T follicular helper cell (primary cell): ENCODE results near the gene DMRTB1.
"Not testable (repeated sequence)": the region's sequence is repeated elsewhere in the genome, so short reads cannot be mapped to it uniquely, and the experiment has no call there.

Source experiments
- DNase-seq: peaks from one replicate; pipeline ENCODE4 v3.0.0-alpha.2; 2020; ENCODE audit warnings: low read depth
- total RNA-seq, 2 experiments: gene quantifications; one replicate each; lab custom pipeline; 2026; lab: John Stamatoyannopoulos, UW

DMRTB1 gene
- total RNA-seq = 0 reads per million in 2 experiments

- DNase-seq = no peak
Observed at GRCh38 chr1:53459321-53460175, at the start of gene DMRTB1. DMRTB1 (plus strand) TSS chr1:53459399; CDS start chr1:53459454, 55 bp downstream.

GRCh38 chr1:53409695-53410094 is 49.5 kb upstream of the DMRTB1 start:
- DNase-seq = no peak

GRCh38 chr1:53410100-53410541 is 49.1 kb upstream of the DMRTB1 start:
- DNase-seq = no peak

- no peak for DNase-seq
Observed at GRCh38 chr1:53410701-53411100, 48.5 kb upstream of the DMRTB1 start.

GRCh38 chr1:53411541-53412152 is 47.6 kb upstream of the DMRTB1 start:
- no peak for DNase-seq

GRCh38 chr1:53412285-53413174 is 46.7 kb upstream of the DMRTB1 start:
- DNase-seq = no peak

- peak; percentile 26 for DNase-seq
Observed at GRCh38 chr1:53413175-53414001, 45.8 kb upstream of the DMRTB1 start.

- no peak for DNase-seq
Observed at GRCh38 chr1:53414632-53415031, 44.6 kb upstream of the DMRTB1 start.

GRCh38 chr1:53415432-53415831 is 43.8 kb upstream of the DMRTB1 start:
- DNase-seq = no peak

- no peak for DNase-seq
Observed at GRCh38 chr1:53416269-53416813, 42.9 kb upstream of the DMRTB1 start.

- DNase-seq = no peak
Observed at GRCh38 chr1:53417074-53417511, 42.1 kb upstream of the DMRTB1 start.

- DNase-seq = no peak
Observed at GRCh38 chr1:53419034-53419433, 40.2 kb upstream of the DMRTB1 start.

- no peak for DNase-seq
Observed at GRCh38 chr1:53420341-53420740, 38.9 kb upstream of the DMRTB1 start.

GRCh38 chr1:53421208-53421607 is 38.0 kb upstream of the DMRTB1 start:
- no peak for DNase-seq

GRCh38 chr1:53430261-53430660 is 28.9 kb upstream of the DMRTB1 start:
- no peak for DNase-seq

GRCh38 chr1:53430779-53431178 is 28.4 kb upstream of the DMRTB1 start:
- DNase-seq = no peak

- DNase-seq = no peak
Observed at GRCh38 chr1:53431244-53431643, 28.0 kb upstream of the DMRTB1 start.

GRCh38 chr1:53431805-53432565 is 27.2 kb upstream of the DMRTB1 start:
- DNase-seq = no peak

- no peak for DNase-seq
Observed at GRCh38 chr1:53432611-53433010, 26.6 kb upstream of the DMRTB1 start.

- DNase-seq = not testable (repeated sequence)
Observed at GRCh38 chr1:53434405-53435007, 24.7 kb upstream of the DMRTB1 start.
